ENCODE results near the gene APLP2.
"Not testable (repeated sequence)": the region's sequence is repeated elsewhere in the genome, so short reads cannot be mapped to it uniquely, and the experiment has no call there.

APLP2 gene
- 93.7 to 116 reads per million in 2 donors for total RNA-seq

GRCh38 chr11:130069659-130070108 lies at the start of gene APLP2:
Gene APLP2, plus strand, starts transcription at chr11:130069894. Its CDS starts 84 bp downstream, at chr11:130069978.
- DNase-seq, result peak; percentile 83

- DNase-seq, result no peak
Observed at GRCh38 chr11:130020323-130020722, 49.4 kb upstream of the APLP2 start.

GRCh38 chr11:130021606-130022005 lies 48.1 kb upstream of the APLP2 start:
- DNase-seq, result not testable (repeated sequence)

GRCh38 chr11:130022799-130023198 lies 46.9 kb upstream of the APLP2 start:
- no peak for DNase-seq

- no peak for DNase-seq
Observed at GRCh38 chr11:130023204-130023603, 46.5 kb upstream of the APLP2 start.

GRCh38 chr11:130024361-130024760 lies 45.3 kb upstream of the APLP2 start:
- no peak for DNase-seq

GRCh38 chr11:130025371-130025770 lies 44.3 kb upstream of the APLP2 start:
- no peak for DNase-seq

GRCh38 chr11:130029137-130029536 lies 40.6 kb upstream of the APLP2 start:
- no peak for DNase-seq

- no peak for DNase-seq
Observed at GRCh38 chr11:130031056-130031455, 38.6 kb upstream of the APLP2 start.

- DNase-seq, result no peak
Observed at GRCh38 chr11:130031945-130032344, 37.7 kb upstream of the APLP2 start.

- DNase-seq, result no peak
Observed at GRCh38 chr11:130032931-130033330, 36.8 kb upstream of the APLP2 start.

- no peak for DNase-seq
Observed at GRCh38 chr11:130034236-130034635, 35.5 kb upstream of the APLP2 start.

- DNase-seq, result no peak
Observed at GRCh38 chr11:130037058-130037457, 32.6 kb upstream of the APLP2 start.

GRCh38 chr11:130037881-130038585 lies 31.7 kb upstream of the APLP2 start:
- no peak for DNase-seq

GRCh38 chr11:130040281-130040940 lies 29.3 kb upstream of the APLP2 start:
- no peak for DNase-seq

GRCh38 chr11:130042093-130042591 lies 27.6 kb upstream of the APLP2 start:
- no peak for DNase-seq

GRCh38 chr11:130043575-130043974 lies 26.1 kb upstream of the APLP2 start:
- DNase-seq, result no peak

GRCh38 chr11:130047141-130047540 lies 22.6 kb upstream of the APLP2 start:
- no peak for DNase-seq

GRCh38 chr11:130049328-130049771 lies 20.3 kb upstream of the APLP2 start:
- DNase-seq, result no peak

GRCh38 chr11:130050257-130050656 lies 19.4 kb upstream of the APLP2 start:
- DNase-seq, result no peak

GRCh38 chr11:130051082-130051481 lies 18.6 kb upstream of the APLP2 start:
- DNase-seq, result no peak

GRCh38 chr11:130052567-130052966 lies 17.1 kb upstream of the APLP2 start:
- DNase-seq, result no peak

GRCh38 chr11:130054966-130055365 lies 14.7 kb upstream of the APLP2 start:
- no peak for DNase-seq

- DNase-seq, result no peak
Observed at GRCh38 chr11:130055617-130056016, 14.1 kb upstream of the APLP2 start.

Data from activated gamma-delta T cell (primary cell).